ENCODE data around the gene CCDC188.

The CCDC188 gene

DNA sequence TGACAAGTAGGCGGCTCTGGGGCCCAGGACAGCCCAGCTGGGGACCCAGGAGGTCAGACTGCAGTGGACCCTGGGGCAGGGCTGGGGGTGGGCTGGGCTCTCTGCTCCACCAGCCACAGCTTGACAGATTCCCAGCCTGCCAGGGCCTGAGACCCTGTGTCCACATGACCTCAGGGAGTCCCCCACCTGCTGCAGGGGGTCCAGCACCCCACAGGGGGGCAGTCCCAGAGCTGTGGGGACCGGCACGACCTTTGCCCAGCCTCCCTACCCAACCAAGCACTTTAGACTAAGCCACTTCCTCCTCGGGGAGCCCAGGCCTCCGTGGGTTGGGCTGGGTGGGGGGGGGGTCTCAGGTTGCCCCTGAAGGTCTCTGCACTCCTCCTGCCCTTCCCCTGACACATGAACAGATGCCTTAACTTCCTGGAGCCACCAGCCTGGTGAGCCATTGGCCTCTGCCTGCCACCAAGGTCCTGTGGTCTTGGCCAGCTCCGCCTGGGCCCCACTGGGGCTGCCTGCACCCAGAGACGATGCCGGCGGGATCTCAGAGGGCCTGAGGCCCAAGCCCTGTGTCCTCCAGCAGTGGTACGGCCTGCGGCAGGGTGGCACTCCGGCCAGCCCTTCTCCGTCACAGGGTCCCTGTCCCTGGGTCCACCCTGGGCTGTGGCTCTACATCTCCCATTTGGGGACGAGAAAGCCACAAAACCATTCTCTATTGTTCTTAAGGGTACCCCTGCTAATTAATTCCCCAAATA, 3.4 kb downstream of the CCDC188 start:
- no peak for DNase-seq

- DNase-seq: no peak
Measured at GRCh38 chr22:20146777-20147176, 4.1 kb downstream of the CCDC188 start.

DNA sequence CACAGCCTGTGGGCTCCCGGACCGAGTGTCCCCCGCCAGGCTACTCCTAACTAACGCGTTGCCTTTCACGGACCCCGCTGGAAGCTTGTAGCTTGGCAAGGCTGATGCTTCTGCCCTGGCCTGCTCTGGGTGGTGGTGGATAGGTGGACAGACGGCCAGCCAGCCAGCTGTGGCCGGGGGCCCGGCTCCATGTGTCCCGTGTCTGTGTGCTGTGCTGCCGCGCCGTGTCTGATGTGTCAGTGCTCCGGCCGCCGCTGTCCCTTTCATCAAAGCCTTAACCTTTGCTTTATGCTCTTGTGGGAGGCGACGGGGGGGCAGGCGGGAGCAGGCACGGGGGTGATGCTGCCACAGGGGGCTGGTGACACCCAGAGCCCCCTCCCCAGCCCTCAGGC, 5.0 kb downstream of the CCDC188 start:
- DNase-seq: no peak

DNA sequence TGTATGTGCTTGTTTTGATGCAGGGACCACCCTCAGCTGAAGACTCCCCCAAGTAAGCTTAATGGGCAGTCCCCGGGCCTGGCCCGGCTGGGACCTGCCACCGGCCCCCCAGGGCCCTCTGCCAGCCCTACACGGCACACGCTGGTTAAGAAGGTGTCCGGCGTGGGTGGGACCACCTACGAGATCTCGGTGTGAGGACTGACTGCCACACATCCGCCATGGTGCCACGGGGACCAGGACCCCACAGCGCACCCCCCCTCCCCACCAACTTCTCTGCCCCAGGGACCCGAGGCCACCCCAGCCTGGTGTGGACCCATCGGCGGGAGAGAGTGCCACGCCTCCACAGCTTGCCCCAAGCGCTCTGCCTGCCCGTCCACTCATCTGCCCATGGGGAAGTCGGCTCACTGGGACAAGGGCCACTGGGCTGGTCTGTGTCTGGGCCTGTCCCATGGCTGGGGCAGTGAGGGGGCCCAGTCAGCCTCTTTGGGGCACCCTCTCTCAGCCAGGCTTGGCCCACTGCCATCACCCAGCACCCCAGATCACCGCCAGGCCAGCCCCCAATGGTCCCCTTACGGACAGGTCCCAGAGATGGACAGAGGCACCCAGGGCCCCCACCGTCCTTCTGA, 5.5 kb downstream of the CCDC188 start:
- DNase-seq: no peak

- no peak for DNase-seq
Measured at GRCh38 chr22:20143883-20144665, 6.8 kb downstream of the CCDC188 start.

DNA sequence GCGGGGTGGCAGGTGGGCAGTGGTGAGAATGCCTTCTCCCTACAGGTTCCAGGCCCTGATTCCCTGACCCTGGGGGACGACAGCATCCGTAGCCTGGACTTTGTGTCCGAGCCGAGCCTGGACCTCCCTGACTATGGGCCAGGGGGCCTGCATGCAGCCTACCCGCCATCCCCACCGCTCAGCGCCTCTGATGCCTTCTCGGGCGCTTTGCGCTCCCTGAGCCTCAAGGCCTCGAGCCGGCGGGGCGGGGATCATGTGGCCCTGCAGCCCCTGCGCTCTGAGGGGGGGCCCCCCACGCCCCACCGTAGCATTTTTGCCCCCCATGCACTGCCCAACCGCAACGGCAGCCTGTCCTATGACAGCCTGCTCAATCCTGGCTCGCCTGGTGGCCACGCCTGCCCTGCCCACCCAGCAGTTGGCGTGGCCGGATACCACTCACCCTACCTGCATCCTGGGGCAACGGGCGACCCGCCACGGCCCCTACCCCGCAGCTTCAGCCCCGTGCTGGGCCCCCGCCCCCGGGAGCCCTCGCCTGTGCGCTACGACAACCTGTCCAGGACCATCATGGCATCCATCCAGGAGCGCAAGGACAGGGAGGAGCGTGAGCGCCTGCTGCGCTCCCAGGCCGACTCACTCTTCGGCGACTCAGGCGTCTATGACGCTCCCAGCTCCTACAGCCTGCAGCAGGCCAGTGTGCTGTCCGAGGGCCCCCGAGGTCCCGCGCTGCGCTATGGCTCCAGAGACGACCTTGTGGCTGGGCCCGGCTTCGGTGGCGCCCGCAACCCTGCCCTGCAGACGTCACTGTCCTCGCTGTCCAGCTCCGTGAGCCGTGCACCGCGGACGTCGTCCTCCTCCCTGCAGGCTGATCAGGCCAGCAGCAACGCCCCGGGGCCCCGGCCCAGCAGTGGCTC, 7.9 kb downstream of the CCDC188 start:
- DNase-seq: no peak

- no peak for DNase-seq
Measured at GRCh38 chr22:20141186-20142077, 9.4 kb downstream of the CCDC188 start.

DNA sequence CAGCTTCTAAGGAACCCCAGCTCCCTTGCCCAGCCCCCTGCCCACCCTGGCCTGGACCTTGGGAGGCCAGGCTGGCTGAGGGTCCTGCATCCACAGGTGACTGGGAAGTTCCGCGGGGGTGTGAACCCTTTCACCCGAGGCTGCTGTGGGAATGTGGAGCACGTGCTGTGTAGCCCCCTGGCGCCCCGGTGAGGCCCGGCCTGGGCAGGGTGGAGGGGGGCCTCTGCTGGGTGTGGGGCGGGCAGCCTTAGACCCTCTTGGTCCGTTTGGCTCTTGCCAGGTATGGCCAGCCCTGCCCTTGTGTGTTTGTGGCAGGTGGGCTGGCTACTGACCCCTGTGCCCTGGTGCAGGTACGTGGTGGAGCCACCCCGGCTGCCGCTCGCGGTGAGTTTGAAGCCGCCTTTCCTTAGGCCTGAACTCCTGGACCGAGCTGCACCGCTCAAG, 10.3 kb downstream of the CCDC188 start:
- no peak for DNase-seq

DNA sequence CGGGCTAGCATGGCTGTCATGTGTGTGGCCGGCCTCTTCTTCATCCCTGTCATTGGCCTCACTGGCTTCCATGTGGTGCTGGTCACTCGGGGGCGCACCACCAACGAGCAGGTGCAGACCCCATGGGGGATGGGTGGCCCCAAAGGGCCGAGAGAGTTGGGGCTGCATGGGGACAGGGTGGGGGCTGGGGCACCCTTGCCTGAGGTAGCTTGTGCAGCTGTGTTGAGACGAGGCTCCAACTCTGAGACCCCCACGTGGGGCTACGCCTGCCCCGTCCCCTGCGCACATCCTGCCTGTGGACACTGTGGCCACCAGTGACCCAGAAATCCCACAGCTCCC, 10.8 kb downstream of the CCDC188 start:
- no peak for DNase-seq

- DNase-seq: no peak
Measured at GRCh38 chr22:20139391-20140106, 11.3 kb downstream of the CCDC188 start.

DNA sequence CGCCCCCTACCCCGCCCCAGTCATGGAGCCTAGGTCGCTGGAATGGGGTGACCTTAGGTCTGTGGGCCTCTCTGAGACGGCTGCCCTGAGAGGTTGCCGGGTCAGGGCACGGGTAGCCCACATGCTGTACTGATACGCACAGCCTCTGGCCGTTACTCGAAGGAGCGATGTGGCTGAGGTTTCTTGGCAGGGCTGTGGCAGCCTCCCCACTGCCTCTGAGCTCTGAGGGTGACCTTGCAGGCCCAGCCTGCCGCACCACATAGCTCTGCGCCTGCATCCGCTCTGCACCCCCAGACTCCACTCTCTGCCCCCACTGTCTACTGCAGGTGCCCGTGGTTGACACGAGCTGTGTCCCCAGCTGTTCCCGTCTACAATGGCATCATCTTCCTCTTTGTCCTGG, 12.0 kb downstream of the CCDC188 start:
- DNase-seq: no peak

DNA sequence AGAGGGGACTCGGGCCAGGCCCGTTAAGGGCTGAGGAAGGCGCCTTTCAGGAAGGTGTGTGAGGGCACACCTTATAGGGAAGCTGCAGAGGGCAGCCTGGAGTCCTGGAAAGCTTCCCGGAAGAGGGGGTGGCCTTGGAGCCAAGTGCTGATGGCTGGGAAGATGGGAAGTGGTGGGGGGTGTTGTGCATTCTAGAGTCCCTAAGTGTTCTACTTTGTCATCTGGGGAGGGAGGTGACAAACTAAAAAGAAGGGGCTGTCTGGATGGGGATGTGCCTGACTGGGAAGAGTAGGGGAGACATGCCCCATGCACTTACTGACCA, 12.5 kb downstream of the CCDC188 start:
- no peak for DNase-seq

DNA sequence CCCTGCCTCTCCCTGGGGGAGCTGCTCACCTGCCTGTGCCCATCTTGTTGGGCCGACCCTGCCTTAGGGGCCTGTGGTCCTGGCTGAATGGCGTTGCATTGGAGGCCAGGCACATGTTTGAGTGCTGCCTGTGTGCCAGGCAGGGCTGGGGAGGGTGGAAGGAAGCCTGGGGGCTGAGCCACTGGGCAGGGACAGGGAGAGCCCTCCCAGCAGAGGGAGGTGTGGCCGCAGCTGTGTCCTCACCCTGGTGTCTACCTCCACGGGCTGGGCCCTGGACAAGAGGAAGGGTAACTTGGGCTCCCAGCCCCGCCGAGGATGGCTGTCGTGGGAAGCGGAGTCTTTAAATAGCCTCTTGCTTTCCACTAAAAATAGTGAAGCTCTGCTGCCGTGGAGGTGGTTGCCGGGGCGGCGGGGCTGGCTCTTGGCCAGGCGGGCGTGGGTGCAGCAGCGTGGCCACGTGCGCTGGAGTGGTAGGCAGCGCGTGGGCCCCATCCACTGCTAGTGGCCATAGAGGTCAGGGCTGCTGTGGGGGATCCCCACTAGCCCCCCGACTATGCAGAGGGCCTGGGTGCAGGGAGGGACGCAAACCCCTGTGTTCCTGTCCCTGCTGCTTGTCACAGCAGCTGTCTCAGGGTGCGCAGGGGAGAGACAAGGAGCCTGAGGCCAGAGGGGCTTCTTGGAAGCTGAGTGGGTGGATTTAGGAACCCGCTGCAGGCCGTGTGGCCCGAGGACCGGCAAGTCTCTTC, 13.0 kb downstream of the CCDC188 start:
- DNase-seq: no peak

- DNase-seq: no peak
Measured at GRCh38 chr22:20137113-20137512, 13.7 kb downstream of the CCDC188 start.

DNA sequence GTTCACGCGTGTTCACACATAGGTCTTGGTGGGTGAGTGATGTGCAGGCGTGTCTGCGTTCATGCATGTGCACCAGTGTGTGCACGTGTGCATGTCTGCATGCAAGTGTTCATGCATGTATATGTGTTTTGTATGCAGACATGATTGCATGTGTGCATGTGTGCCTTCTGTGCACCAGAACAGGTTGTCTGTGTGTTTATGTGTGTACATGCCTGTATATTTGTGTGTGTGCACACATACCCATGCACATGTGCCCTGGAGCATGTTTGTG, 14.3 kb downstream of the CCDC188 start:
- no peak for DNase-seq

- DNase-seq: no peak
Measured at GRCh38 chr22:20135806-20136602, 14.9 kb downstream of the CCDC188 start.

GRCh38 chr22:20135265-20135664, 15.6 kb downstream of the CCDC188 start:
- DNase-seq: no peak

DNA sequence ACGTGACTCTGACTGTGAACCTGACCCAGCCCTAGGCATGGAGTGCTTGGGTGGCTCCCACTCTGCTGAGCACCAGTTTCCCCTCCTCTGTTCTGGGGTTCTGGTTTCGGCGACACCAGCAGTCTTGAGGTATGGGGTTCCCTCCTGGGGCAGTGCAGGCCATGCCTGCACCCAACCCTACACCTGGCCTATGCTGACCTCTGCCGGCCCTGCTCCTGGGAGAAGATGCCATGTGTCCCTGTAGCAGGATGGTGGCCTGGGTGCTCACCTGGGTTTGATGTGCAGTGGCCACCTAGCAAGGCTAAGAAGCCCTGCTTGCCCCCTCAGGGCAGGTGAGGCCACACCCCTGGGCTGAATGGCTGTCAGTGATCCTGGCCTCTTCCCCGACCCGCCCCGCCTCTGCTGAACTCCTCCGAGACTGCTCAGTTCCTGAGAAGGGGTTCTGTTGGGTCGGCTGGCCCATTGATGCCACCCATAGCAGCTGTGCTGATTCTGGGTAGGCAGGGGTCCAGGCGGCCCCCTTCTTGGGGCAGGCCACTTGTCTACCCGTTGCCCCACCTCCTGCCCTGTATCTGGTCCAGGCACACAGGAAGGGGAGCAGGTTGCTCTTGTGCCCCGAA, 16.8 kb downstream of the CCDC188 start:
- no peak for DNase-seq

GRCh38 chr22:20132686-20133246, 18.1 kb downstream of the CCDC188 start:
- DNase-seq: no peak
